NCI-H2196 (cell line): Measurements from ENCODE around the gene ITGB8.
"Not testable (repeated sequence)": the region's sequence is repeated elsewhere in the genome, so short reads cannot be mapped to it uniquely, and the experiment has no call there.

ENCODE experiments used
- DNase-seq: peaks from one replicate; lab custom pipeline; 2025; ENCODE audit not compliant: unreplicated experiment; lab: John Stamatoyannopoulos, UW

The ITGB8 gene

GRCh38 chr7:20376796-20377195 lies 46.1 kb downstream of the ITGB8 start:
- DNase-seq = no peak

GRCh38 chr7:20381406-20382034 lies 50.8 kb downstream of the ITGB8 start:
- no peak for DNase-seq

- DNase-seq = no peak
Observed at GRCh38 chr7:20383351-20383750, 52.7 kb downstream of the ITGB8 start.

- no peak for DNase-seq
Observed at GRCh38 chr7:20385126-20385525, 54.4 kb downstream of the ITGB8 start.

GRCh38 chr7:20388084-20388483 lies 57.4 kb downstream of the ITGB8 start:
- DNase-seq = no peak

- DNase-seq = not testable (repeated sequence)
Observed at GRCh38 chr7:20389192-20389591, 58.5 kb downstream of the ITGB8 start.

- no peak for DNase-seq
Observed at GRCh38 chr7:20393021-20393610, 62.4 kb downstream of the ITGB8 start.

- no peak for DNase-seq
Observed at GRCh38 chr7:20393616-20394015, 62.9 kb downstream of the ITGB8 start.

GRCh38 chr7:20394284-20394683 lies 63.6 kb downstream of the ITGB8 start:
- DNase-seq = no peak

- no peak for DNase-seq
Observed at GRCh38 chr7:20395104-20395503, 64.4 kb downstream of the ITGB8 start.

- no peak for DNase-seq
Observed at GRCh38 chr7:20395511-20395910, 64.8 kb downstream of the ITGB8 start.

- DNase-seq = no peak
Observed at GRCh38 chr7:20399521-20399920, 68.8 kb downstream of the ITGB8 start.

- DNase-seq = no peak
Observed at GRCh38 chr7:20401861-20402746, 71.4 kb downstream of the ITGB8 start.

- no peak for DNase-seq
Observed at GRCh38 chr7:20402747-20403230, 72.1 kb downstream of the ITGB8 start.

GRCh38 chr7:20403331-20403730 lies 72.6 kb downstream of the ITGB8 start:
- no peak for DNase-seq

- DNase-seq = no peak
Observed at GRCh38 chr7:20404320-20404719, 73.6 kb downstream of the ITGB8 start.

GRCh38 chr7:20407585-20408466 lies 77.1 kb downstream of the ITGB8 start:
- peak; percentile 36 for DNase-seq

GRCh38 chr7:20408467-20408826 lies 77.7 kb downstream of the ITGB8 start:
- no peak for DNase-seq

- DNase-seq = no peak
Observed at GRCh38 chr7:20409961-20410360, 79.3 kb downstream of the ITGB8 start.

GRCh38 chr7:20411372-20411771 lies 80.7 kb downstream of the ITGB8 start:
- no peak for DNase-seq

- no peak for DNase-seq
Observed at GRCh38 chr7:20412032-20412431, 81.3 kb downstream of the ITGB8 start.
